Measurements from ENCODE around the gene TRPM5.

Gene TRPM5

DNA sequence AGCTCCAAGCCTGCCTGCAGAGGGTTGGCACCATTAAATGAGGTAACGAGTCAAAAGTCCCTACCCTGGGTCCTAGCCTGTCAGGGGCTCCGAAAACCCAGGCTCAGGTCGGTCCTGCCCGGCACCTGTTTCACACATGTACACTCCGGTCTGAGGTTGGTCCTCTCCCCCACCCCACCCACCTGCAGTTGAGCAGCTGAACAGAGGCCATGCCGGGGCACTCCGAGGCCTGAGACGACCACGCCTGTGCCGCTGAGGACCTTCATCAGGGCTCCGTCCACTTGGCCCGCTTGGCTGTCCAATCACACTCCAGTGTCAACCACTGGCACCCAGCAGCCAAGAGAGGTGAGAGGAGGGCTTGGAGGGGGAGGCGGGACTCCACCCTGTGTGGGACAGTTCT is 42.2 kb downstream of the TRPM5 start:
- FAIRE-seq: no peak

DNA sequence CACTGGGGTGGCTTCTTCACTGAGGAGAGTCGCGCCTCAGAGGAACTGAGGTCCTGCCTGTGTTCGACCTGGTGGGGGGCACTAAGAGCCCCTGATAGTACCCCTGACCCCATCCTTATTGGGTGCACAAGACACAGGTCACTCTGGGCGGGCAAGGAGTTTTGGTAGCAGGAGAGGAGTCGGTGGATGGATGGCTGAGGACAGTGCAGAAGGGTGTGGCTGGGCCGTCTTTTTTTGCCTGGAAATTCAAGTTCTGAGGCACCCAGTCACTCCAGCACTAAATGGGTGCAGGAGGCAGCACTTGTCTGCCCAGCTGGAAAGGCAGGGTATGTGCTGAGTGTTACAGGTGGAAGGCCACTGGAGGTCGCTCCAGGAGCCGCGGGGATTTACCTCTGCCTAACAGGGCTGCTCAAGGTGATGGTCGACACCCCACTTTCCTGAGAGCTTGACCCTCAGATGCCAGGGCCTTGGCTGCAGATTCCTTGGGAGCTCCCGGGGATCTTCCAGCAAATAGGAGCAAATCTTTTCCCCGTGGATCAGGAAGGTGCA is 42.8 kb downstream of the TRPM5 start:
- no peak for FAIRE-seq

DNA sequence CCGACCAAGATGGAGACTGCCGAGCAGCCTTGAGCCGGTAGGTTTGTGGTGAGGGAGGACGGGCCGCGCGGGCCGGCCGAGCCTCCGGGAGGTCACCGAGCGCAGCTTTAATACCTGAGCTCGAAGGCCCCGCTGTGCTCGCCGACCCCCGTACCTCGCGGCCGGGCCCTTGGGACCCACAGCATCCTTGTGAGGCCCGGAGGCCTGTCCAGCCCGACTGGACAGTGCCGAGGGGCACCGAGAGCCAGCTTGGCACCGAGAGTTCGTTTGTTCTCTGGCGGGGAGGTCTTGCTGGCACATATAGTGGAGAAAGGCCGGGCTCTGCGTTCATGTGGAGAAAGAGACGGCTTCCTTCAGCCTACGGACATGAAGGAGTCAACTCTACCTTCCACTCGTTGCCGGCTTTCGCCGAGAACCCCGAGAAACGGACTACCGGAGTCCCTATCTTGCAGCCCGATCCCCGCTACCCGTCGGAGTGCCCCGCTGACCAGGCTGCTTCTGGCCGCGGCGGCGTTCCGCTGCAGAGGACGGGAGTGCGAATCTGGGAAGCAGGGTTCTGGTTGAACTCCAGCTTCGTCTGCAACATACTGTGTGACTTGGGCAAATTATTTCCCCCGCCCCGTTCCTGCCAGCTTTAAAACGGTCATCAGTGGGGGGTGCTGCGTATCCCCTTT is 43.4 kb downstream of the TRPM5 start:
- FAIRE-seq: no peak

DNA sequence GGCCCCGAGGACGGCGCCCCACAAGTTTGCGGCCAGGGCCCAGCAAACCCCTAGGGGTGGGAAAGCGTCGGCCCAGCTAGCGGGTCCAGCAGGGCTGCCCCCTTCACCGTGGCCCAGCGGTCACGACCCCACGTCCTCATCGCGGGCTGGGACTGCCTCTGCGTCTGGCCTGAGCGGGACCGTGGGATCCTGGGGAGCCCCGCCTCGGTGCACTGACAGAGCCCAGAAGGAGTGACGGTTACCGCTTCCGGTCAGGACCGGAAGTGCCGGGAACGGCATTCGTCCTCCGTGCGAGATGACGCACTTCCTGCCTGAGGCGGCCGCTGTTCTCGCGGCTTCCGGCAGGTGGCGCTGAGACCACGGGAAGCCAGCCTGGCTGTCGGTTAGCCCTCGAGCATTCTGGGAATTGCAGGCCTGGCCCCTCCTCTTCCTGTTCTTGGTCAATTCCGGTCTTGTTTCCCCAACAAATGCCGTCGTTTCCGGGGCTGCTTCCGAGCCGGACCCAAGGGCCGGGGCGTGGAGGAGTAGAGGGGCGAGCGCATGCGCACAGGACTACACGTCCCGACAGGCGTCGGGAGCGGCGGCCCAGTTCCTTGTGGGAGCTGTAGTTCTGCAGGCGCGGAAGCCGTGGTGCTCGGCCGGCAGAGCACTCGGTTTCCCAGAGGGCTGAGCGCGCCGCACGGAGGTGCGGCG is 44.1 kb downstream of the TRPM5 start, which contains the start of gene TSSC4:
Gene TSSC4 (plus strand): TSS at position 682 of the 693 bp plus-strand sequence. CDS start 1,884 bp downstream, outside the sequence.
- FAIRE-seq: peak; percentile 94

DNA sequence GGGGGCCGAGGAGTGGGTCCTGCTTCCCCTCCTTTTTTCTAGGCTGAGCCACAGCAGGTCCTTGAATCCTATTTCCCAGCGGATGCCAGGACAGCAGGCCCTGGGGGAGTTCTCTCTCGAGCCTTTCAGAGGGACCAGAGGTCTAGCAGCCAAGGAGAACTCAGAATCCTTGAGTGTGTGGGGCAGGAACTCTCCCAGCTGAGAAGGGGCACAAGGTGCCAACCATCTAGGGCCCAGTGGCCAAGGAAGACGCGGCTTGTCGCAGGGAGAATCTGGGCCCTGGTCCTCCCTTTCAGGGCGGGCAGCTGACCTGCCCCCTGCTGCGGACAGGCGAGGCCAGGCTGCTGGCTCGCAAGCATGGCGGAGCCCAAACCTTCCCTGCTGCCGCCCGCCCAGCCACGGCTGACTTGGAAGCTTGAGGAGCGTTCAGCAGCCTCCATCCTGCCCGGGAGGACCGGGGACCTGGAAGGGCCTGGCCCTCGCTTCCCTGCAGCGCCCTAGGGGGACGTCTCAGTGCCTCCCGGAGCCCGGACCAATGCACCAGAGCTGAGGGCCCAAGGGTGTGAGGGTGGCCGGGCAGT is 44.7 kb downstream of the TRPM5 start:
- FAIRE-seq: no peak

DNA sequence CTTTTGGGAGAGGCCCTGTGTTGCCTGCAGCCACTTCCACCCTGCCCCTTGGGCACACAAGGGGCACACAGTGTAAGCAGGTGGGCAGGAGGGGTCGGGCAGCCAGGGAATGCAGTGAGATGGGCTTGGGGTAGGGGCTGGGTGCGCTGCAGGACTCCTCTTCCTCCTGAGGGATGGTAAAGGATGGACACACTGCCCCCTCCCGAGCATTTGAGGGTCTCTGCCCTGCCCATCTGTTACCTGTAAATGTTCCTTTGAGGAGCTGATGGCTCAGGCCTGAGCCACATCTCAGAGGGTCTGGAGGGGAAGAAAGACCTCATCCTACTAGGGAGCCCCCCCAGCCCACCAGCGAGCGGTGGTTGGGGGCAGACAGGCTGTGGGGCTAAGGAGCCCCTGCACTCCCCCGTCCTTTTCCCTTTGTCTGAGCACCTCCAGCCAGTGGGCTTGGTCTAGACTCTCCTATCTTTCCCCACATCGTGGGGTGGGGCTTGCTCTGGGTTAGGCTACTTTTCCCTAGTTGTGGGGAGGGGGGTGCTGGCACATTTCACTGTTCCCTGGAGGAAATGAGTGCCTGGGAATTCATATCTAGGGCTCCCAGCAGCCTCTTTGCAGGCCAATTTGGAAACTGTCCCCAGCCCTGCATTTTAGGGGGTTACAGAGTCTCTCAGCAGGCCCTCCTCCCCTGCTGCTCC is 45.5 kb downstream of the TRPM5 start:
- no peak for FAIRE-seq

DNA sequence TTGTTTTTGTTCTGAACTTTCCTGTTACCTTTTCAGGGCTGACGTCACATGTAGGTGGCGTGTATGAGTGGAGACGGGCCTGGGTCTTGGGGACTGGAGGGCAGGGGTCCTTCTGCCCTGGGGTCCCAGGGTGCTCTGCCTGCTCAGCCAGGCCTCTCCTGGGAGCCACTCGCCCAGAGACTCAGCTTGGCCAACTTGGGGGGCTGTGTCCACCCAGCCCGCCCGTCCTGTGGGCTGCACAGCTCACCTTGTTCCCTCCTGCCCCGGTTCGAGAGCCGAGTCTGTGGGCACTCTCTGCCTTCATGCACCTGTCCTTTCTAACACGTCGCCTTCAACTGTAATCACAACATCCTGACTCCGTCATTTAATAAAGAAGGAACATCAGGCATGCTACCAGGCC is 47.3 kb downstream of the TRPM5 start:
- no peak for FAIRE-seq

DNA sequence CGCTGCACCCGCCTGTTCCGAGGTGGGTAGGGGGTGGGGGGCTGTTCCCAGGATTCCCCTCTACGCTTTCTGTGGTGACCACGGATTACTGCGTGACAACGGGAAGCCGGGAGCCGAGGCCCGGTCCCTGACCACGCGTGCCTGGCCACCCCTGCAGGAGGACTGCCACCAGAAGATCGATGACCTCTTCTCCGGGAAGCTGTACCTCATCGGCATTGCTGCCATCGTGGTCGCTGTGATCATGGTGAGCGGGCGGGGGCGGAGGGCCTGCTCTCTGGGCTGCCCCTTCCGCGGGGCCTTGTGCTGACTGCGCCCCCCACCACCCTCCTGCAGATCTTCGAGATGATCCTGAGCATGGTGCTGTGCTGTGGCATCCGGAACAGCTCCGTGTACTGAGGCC is 47.8 kb downstream of the TRPM5 start:
- FAIRE-seq: no peak

DNA sequence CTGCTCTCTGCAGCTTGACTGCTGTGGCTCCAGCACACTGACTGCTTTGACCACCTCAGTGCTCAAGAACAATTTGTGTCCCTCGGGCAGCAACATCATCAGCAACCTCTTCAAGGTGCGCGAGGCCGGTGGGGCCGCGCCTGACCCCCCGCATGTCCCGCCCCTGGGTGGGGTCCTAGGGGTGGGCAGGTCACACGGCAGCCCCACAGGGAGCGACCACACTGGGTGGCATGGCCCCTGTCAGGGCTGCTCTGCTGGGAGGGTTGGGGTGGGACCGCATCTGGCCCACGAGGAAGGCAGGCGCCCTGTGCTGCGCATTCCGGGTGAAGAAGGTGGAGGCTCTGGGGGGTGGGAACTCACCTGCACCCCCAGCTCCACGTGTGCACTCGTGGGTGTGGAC is 48.5 kb downstream of the TRPM5 start:
- no peak for FAIRE-seq

DNA sequence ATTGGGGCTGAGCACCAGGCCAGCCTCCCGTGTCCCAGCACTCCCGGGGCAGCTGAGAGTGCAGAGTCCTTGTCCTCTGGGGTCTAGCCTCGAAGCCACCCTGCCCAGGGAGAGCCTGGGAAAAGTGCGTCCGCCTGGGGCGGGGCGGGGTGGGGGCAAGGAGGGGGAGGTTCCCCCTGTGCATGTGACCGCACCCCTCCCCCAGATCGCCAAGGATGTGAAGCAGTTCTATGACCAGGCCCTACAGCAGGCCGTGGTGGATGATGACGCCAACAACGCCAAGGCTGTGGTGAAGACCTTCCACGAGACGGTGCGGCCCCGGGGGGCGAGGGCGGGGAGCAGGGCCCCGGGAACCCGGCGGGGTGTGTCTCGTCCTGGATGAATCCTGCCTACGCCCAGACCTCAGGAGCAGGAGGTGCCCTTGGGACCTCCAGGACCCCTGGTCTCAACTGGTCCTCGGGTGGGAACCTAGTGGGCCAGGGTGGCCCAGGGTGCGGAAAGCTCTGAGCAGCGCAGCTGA is 49.0 kb downstream of the TRPM5 start:
- FAIRE-seq: no peak

DNA sequence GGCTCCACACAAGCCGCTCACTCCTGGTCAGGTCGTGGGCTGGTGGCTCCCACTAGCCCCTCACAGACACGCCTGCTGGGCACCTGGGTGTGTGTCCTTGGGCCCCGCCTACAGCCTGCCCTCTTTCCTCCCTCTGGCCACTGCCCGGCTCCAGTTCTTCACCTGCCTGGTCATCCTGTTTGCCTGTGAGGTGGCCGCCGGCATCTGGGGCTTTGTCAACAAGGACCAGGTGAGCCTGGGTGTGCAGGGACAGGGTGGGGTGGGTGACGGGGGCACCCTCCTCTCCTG is 49.6 kb downstream of the TRPM5 start:
- FAIRE-seq: no peak
